ENCODE measurements around the gene OSTF1.

The OSTF1 gene

GRCh38 chr9:75051285-75051684, 37.0 kb upstream of the OSTF1 start:
- no peak for DNase-seq (ENCODE audit: low read depth)
- TF ChIP-seq, protein P1, sequence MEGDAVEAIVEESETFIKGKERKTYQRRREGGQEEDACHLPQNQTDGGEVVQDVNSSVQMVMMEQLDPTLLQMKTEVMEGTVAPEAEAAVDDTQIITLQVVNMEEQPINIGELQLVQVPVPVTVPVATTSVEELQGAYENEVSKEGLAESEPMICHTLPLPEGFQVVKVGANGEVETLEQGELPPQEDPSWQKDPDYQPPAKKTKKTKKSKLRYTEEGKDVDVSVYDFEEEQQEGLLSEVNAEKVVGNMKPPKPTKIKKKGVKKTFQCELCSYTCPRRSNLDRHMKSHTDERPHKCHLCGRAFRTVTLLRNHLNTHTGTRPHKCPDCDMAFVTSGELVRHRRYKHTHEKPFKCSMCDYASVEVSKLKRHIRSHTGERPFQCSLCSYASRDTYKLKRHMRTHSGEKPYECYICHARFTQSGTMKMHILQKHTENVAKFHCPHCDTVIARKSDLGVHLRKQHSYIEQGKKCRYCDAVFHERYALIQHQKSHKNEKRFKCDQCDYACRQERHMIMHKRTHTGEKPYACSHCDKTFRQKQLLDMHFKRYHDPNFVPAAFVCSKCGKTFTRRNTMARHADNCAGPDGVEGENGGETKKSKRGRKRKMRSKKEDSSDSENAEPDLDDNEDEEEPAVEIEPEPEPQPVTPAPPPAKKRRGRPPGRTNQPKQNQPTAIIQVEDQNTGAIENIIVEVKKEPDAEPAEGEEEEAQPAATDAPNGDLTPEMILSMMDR (IDR thresholded peaks at IDR 0.05; ENCODE audit: low read depth, low read length, missing control alignments), result no peak
- no peak overlapping the region for H3K4me3 ChIP-seq (ENCODE audit: low read depth, low read length)

- no peak for DNase-seq (ENCODE audit: low read depth)
- no peak overlapping the region for H3K4me3 ChIP-seq (ENCODE audit: low read depth, low read length)
- TF ChIP-seq, protein P1 (IDR thresholded peaks at IDR 0.05; ENCODE audit: low read depth, low read length, missing control alignments), result no peak
Observed at GRCh38 chr9:75053869-75054268, 34.4 kb upstream of the OSTF1 start.

DNA sequence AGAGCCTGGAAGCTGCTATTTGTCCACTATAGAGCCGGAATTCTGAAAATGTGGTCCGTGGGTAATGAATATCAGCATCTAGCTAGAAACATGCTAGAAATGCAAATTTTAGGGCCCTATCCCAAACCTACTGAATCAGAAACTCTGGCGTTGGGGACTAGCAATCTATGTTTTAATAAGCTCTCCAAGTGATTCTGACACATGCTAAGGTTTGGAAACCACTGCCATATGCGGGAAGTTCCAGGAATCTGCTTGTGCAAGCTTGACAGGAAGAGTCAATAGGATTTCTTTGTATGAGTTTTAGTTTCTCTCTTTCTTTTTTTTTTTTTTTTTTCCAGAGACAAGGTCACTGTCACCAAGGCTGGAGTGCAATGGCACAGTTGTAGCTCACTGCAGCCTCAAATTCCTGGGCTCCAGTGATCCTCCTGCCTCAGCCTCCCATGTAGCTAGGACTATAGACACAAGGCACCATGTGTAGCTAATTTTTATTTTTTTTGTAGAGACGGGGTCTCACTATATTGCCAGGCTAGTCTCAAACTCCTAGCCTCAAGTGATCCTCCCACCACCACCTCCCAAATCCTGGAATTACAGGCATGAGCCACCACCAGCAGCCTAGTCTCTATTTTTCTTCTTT, 33.8 kb upstream of the OSTF1 start:
- DNase-seq (ENCODE audit: low read depth), result no peak
- H3K4me3 ChIP-seq (ENCODE audit: low read depth, low read length), result no peak overlapping the region

GRCh38 chr9:75061169-75061568, 27.1 kb upstream of the OSTF1 start:
- TF ChIP-seq, protein P1 (IDR thresholded peaks at IDR 0.05; ENCODE audit: low read depth, low read length, missing control alignments), result no peak
- no peak for DNase-seq (ENCODE audit: low read depth)
- H3K4me3 ChIP-seq (ENCODE audit: low read depth, low read length), result no peak overlapping the region

More for the DNA sequence above, 33.8 kb upstream of the OSTF1 start:
- TF ChIP-seq, protein P1 (IDR thresholded peaks at IDR 0.05; ENCODE audit: low read depth, low read length, missing control alignments), result no peak

DNA sequence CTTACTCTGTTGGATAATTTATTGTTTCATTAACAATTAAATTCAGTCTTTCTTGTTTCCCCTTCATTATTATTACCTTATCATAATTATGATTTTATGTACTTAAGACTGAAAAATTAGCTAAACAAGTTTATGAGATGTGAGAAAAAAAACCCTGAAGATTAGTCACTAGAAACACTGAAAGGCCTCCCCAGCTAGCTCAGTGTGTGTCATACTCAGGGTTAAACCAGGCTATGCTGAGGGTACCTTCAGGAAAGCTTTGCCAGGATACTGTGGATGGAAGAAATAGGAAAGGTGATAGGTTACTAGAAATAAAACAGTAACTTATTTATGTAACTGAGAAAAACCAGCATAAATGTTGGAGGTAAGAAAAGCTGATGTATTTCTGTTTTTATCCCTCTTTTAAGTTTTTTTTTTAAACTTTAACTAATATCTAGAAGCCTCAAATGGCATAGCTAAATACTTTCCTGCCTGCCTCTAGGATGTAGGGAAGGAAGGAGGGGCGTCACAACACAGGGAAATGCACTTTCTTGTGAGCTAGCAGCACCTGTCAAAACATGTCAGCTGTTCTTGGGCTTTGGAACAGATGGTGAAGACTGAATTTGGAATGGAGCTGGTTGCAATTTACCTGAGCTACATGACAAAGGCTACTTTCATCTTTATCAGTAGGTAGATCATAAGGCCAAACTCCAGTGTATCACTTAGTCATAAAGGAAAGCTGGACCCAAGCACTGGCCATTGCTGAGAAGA, 24.6 kb upstream of the OSTF1 start:
- no peak for DNase-seq (ENCODE audit: low read depth)
- TF ChIP-seq, protein P1 (IDR thresholded peaks at IDR 0.05; ENCODE audit: low read depth, low read length, missing control alignments), result no peak
- no peak overlapping the region for H3K4me3 ChIP-seq (ENCODE audit: low read depth, low read length)

GRCh38 chr9:75064307-75065025, 23.8 kb upstream of the OSTF1 start:
- DNase-seq (ENCODE audit: low read depth), result no peak
- H3K4me3 ChIP-seq (ENCODE audit: low read depth, low read length), result no peak overlapping the region
- TF ChIP-seq, protein P1 (IDR thresholded peaks at IDR 0.05; ENCODE audit: low read depth, low read length, missing control alignments), result no peak
